ENCODE results near the gene CIROP.

Gene CIROP

DNA sequence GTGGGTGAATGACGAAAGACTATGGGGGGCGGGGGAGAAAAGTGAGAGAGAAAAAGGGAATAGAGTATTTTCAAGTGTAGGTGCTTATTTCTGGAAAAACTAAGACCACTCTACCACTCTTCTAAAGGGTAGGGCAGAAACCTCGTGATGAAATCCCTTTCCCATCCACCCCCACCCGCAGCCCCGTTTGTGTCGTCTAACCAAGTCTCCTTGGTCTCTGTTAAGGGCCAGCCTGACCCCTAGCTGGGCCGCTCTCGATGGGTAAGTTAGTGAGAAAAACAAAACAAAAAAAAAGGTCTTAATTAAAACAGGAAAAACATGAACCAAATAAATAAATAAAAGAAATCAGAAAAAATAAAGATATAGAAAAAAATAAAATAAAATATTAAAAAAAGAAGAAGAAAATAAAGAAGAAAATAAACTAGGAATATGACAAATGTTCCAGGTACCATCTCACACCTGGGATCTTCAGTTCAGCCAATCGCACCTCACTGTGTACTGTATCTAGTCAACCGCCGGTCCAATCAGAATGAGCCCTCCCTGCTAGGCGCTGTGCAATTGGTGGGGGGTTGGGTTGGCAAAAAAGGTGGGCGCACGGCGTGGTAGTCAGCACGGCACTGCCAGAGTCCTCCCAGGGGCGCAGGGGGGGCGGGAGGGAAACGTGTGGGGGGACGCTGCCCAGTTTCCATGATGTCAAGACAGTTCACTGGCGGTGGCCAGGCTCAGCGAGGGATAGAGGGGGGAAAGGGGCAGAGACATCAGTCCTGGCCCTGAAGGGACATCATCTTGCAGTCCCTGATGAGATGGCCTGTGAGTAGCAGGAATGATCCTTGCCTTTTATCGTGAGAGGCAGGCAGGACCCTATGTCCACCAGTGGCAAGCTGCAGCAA, 37.7 kb downstream of the CIROP start:
- DNase-seq (ENCODE audit: low read depth) = no peak

DNA sequence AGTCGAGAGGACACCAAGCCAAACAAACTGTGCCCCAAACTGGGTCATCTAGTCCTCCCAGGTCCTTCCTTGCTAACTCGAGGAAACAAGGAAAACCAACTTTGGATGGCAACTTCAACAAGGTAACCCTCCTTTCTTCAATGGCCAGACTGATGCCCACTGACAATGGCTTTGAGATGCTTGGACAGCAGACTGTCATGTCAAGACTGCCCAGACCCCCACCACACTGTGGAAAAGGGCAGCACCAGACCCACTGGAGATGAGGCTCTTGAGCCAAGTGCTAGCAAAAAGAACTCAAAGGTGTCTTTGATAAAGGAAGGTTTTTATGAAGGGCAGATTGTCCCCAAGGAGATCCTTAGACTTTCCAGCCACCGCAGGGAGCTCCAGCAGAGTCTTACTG, 38.4 kb downstream of the CIROP start:
- no peak for DNase-seq (ENCODE audit: low read depth)

DNA sequence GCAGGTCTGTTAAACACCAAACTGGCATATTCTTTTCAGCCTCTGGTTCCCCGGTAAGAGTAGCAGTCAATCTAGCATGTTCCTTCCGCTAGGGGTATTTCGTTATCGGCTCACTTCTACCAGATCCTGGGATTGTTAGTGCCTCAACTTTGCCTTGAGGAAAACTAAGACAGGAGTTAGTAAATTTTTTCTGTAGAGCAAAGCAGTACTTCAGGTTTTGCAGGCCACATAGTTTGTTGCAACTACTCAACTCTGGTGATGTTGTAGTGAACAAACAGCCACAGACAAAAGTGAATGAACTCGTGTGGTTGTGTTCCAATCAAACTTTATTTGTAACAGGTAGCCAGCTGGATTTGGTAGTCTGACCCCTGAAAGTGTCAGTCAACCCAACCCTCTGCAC, 41.2 kb downstream of the CIROP start:
- no peak for DNase-seq (ENCODE audit: low read depth)

DNA sequence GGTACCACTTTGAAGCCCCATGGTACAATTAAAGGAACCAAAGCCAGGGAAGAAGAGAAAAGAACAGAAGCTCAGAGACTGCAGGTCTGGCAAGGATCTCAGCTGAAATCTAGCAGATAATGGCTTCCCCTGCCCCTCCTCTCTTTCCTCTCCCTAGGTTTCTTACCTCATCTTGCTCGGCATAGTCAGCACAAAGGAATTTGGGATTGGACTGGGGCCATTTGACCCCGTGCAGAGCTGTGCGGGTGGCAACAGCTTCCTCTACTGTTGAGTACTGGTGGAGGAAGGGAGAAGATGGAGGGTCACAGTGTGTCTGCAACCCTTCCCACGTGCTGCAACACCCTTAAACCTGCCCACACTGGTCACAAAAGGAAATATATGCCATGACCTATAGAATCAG, 42.8 kb downstream of the CIROP start:
- DNase-seq (ENCODE audit: low read depth) = no peak

DNA sequence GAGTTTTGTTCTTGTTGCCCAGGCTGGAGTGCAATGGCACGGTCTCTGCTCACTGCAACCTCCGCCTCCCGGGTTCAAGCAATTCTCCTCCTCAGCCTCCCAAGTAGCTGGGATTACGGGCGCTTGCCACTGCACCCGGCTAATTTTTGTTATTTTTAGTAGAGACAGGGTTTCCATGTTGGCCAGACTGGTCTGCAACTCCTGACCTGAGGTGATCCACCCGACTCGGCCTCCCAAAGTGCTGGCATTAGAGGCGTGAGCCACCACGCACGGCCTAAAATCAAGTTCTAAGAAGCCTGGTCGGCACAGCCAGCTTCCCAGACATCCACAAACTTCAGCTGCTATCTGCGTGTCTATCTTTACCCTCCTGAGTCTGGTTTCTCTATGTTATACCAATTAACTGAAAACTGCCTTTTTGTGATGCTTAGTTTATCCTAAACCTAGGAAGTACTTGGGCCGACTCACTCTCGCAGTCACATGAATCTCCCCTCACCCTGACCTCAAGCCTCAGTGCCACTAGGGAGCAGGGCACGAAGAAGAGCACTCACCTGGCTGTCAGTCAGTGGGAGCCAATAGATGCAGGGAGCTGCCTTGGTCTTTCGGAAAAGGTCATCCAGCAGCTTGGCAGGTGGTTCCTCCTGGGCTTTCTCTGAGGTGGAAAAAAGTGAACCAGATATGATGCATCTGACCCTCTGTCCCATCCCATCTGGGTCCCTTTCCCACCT, 44.1 kb downstream of the CIROP start:
- no peak for DNase-seq (ENCODE audit: low read depth)

DNA sequence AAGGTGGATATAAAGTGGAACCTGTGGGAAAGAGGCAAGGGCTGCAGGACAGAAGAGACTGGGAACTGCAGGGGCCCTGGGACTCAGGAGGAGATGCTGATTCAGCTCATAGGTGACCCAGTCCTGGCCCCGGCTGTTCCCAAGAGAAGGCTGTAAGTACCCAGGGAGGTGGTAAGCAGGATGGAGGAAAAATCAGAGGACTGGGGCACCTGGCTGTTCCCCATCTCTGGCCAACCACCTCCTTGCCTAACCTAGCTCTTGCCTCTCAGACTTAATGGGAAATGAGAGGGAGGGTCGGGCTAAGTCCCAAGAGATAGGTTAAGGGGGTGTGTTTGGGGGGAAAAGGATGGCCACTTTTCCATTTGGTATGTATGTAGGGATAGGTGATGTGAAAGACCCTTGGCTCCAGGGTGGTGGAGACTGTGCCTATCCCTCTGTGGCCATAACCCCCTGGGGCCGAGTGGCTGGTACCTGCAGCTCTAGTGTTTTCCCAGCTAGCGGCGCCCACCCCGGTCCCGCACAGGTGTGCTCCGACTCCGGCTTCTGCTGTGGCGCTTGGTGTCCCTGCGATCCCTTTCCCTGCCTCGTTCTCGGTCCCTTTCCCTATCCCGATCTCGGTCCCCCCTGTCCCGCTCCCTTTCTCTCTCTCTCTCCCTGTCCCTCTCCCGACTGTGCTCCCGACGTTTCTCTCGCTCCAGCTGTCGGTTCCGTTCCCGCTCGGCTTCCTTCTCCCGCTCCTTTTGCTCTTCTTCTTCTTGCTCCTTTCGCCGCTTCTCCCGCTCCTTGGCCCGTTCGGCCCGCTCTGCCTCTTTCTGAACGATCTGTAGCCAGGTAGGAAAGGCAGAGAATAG, 45.9 kb downstream of the CIROP start:
- no peak for DNase-seq (ENCODE audit: low read depth)

DNA sequence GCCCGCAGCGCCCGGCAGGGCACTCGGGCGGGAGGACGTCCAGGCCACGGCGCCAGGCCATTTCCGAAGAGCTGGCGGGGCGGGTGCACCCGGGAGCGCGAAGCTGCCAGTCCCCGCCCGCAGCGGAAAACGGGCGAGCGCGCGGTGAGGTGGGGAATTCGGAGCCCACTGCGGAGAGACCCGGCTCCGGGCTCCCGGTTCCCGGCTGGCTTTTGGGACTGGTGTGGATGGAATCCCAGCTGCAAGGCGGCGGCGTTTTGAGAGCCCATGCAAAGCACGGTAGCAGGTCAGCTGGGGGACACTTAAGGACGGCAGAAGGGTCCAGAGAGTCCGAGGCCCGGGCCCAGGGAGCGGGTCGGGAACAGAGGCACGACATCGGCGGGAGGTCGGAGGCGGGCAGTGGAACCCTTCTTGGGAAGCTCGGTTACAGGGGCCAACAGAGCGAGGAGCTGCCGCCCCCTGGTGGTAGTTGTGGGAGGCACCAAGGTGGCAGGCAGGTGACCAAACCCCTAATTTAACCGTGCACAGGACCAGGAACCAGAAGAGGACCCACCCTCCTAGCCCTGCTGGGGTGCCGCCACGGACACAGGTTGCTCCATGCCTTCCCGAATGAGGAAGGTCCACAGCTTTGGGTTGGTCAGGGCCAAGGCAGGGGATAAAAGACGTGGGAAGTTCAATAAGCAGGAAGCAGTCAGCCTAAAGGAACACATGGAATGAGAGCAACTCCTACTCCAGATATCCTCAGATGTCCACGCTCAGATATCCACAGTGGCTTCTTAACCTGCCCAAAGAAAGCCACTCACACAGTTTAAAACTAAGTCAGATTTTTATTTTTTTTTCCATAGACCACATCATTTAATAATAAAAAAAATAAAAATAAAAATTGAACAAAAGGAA, 46.8 kb downstream of the CIROP start:
- DNase-seq (ENCODE audit: low read depth) = peak; percentile 77

DNA sequence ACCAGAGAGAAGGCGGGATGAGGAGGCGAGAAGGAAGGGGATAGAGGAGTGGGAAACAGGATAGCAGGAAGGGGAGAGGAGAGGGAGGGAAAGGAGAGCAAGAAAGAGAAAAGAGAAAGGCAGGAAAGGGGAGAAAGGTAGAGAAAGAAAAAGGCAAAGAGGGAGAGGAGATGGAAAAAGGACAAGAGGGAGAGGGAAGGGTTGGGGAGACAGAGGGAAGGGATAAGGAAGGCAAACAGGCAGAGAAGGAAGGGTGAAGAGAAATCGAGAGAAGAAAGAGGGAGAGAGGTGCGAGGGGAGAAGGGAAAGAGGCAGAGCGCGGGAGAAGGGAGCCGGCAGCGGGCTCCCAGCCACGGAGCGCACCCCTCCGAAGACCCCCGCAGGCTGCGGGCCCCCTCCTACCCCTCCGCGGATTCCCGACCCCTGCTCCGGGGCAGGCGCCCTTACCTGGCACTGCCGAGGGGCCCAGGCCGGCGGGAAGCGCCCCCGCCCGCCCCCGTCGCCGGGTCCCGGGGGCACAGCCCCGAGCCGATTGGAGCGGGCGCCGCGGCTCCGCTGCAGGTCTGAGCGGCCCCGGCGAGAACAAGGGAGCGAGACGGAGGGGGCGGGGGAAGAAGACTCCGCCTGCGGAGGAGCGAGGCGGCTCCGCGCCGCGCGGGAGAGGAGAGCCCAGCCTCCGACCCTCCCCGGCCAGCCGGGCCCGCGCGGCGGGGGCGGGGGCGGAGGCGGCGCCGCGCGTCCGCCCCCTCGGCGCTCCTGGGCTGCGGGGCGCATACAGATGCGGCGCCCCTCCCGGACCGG, 47.6 kb downstream of the CIROP start, which contains the start of gene CDH24:
CDH24 (minus strand) TSS at position 565 of the 801 bp plus-strand sequence. CDS start 1,787 bp downstream, outside the sequence.
- DNase-seq (ENCODE audit: low read depth) = peak; percentile 66

DNA sequence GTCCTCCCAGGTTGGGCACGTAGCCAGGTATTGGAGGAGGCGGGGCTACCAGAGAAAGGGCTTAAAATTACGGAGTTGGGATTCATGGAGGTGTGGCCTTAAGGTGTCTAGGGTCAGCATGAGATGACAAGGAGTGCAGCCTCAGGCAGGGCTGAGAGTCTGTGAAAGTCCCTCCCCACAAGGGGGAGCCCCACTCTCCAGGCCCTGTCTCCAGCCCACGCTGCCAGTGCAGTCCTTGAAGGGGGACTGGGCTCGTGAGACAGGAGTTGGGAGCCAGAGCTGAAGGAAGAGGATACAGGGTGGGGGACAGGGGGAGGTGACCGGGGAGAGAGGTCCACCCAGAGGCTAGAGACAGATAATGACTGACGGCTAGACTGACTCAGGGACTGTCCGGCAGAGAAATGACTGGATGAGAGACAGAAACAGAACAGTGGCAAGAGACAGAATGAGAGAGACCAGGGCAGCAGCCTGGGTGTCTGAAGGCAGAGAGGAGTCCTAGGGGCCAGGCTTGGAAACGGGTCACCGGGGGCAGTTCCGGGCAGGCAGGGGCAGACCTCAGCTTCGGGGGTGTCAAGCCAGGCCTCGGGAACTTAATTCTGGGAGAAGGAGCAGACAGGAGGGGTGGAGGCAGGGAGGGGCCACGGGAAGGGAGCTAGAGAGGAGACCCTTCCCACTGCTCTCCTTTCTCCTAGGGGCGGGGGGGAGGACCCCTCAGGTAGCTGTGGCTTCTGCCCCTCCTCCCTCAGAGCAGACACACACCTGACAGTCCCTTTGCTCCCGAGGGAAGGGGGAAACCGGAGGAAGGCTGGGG, 48.4 kb downstream of the CIROP start:
- DNase-seq (ENCODE audit: low read depth) = peak; percentile 62

DNA sequence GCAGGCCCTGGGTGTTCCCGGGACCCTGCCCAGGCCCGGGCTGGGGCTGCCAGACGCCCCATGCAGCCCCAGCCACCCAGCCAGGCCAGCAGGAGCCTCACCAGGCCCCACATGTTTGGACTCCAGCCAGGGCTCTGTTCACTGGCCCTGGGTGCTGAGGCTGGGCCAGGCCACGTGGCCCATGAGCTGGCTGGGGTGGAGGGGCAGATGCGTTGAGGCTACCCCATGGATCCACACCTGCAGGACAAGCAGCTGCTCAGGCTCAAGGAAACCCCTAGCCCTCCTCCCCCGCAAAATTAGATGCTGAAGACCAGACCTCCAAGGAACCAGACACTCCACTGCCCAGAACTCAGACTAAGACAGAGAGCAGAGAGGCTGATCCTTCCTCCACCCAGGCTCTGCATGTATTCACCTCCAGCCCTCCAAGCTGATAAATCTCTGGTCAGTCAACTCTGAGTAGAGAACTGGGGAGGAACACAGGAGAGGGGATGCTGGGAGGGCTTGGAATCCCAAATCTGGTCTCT, 49.1 kb downstream of the CIROP start:
- DNase-seq (ENCODE audit: low read depth) = no peak

DNA sequence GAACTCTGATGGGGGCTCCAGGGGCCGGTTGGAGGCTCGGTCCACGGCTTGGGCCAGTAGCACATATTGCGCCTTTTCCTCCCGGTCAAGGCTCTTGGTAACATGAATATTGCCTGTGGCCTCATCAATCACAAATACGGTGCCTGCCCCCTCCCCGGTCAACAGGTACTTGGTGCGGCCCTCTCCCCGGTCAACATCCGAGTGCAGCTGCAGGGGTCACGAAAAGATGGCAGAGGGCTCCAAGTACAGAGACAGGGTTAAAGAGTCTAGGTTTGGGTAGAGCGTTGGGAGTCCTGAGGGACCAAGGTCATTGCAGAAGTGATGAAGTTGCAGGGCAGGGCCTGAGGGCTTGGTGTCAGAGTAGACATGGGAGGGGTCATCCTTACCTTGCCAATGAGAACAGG, 49.6 kb downstream of the CIROP start:
- no peak for DNase-seq (ENCODE audit: low read depth)

DNA sequence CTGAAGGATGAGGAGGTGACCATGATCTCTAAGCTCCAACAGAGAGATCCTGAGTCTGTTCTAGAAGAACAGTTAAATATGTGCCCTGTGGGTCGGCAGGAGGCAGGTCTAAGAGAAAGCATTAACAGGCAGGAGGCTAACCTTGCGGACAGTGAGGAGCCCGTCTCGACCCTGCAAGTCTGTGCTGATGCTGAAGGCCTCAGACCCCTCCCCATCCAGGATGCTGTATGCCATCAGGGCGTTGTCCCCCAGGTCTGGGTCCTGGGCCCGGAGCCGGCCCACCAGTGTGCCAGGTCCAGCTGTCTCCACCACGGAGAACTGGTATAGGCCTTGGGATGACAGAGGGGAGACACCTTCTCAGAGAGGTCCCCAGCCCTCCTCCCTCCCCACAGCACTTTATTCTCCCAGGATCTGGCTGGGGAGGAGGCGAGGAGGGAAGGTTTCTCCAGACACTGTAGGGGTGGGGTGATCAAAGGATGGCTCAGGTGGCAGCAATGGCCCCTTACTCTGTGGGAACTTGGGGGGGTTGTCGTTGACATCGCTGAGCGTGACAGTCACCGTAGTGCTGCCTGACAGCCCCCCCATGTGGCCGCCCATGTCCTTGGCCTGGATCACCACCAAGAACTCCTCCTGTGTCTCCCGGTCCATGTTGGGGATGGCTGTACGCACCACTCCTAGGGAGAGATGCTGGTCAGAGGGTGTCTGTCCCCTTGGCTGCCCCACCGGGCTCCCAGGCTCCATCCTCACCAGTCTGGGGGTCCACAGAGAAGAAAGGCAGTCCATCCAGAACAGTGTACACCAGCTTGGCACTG, 50.6 kb downstream of the CIROP start:
- DNase-seq (ENCODE audit: low read depth) = no peak

DNA sequence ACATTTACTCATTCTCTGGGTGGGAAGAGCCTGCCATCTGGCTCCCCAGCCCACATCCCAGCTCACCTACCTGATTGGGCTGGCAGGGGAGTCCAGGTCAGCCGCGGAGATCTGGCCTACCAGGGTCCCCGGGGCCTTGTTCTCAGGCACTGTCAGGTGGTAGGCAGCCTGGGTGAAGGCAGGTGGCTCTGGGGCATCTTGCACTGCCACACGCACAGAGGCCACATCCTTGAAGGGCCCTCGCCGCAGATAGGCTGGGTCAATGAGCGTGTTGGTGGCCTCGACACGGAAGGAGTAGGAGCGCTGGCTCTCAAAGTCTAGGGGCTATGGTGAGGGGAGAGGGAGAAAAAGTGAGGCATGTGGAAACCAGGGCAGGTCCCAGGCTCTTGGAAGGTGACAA, 51.4 kb downstream of the CIROP start:
- no peak for DNase-seq (ENCODE audit: low read depth)

DNA sequence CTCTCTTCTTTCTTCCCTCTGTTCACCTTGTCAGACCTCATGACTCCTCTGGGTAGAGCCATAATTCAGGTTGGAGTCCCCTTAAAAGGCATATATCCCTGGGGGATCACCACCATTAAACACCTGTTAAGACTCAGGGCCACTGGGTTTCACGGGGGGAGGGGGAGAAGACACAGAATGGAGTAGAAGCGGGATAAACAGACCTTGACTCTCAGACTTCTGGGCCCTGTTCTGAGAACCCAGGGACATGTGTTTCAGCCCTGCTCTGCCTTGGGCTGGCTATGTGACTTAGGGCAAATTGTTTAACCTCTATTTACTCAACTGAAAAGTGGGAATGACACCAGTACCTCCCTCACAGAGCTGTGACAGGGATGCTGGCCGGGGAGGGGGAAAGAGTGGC, 52.1 kb downstream of the CIROP start:
- DNase-seq (ENCODE audit: low read depth) = no peak

DNA sequence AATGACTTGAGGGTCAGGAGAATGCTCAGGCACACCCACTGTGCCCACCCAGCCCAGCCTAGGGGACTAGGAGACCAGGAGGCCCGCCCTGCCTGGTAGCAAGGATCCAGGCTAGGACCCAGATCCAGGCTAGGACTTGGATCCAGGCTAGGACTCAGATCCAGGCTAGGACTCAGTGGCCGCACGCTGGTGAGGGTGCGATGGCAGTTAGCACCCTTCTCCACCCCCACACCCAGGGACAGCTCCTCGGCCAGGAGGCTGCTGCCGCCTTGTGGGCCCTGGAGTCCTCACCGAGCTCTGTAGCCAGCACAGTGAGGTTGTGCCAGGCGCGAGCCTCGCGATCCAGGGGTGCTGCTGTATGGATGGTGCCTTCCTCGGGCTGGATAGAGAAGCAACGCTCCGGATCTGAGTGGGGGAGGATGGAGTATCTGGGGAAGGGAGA, 52.6 kb downstream of the CIROP start:
- no peak for DNase-seq (ENCODE audit: low read depth)

DNA sequence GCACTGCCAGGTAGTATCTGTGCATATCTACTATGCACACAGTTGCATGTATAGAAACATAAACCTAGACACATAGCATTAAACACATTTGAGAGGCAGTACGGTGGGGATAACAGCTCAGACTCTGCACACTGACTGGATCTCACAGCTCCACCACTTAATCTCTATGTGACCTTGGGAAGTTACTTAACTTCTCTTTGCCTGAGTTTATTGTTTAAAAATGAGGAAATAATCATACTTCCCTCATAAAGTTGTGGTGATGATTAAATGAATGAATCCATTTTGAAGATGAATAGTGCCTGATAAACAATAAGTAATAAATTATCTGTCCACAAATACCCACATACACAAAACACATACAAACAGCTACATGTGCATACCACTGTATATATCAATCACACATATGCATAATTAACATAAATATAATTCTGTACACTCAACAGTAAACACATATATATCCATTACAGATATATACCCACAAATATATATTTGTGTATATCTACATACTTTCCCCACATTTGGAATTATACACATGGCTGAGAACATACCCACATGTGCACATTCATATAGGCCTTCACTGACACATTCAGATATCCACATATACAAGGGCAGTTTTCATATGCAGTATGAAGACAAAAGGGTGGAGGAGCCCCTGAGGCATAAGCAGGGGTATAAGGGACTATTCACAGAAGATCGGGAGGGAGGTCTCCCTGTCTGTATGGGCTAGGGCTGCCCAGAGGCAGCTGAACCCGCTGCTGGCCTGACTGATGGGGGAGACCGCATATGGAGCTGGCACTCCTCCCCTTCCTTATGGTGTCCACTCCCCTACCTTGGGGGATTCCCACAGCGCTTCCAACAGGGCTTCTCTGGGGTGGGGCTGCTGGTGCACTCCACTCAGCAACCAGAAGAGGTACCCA, 53.4 kb downstream of the CIROP start:
- DNase-seq (ENCODE audit: low read depth) = no peak

Measured in stimulated activated CD4-positive, alpha-beta T cell treated with anti-CD3 and anti-CD28 coated beads, Interleukin-2, amount 100 ng/mL, for 4 hours (primary cell).